ENCODE data around the gene PRDM7.

GRCh38 chr16:90023078-90023447 lies 54.1 kb downstream of the PRDM7 start:
- TF ChIP-seq, protein P1, sequence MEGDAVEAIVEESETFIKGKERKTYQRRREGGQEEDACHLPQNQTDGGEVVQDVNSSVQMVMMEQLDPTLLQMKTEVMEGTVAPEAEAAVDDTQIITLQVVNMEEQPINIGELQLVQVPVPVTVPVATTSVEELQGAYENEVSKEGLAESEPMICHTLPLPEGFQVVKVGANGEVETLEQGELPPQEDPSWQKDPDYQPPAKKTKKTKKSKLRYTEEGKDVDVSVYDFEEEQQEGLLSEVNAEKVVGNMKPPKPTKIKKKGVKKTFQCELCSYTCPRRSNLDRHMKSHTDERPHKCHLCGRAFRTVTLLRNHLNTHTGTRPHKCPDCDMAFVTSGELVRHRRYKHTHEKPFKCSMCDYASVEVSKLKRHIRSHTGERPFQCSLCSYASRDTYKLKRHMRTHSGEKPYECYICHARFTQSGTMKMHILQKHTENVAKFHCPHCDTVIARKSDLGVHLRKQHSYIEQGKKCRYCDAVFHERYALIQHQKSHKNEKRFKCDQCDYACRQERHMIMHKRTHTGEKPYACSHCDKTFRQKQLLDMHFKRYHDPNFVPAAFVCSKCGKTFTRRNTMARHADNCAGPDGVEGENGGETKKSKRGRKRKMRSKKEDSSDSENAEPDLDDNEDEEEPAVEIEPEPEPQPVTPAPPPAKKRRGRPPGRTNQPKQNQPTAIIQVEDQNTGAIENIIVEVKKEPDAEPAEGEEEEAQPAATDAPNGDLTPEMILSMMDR (IDR thresholded peaks at IDR 0.05; ENCODE audit: borderline replicate concordance, extremely low read depth, low read length, poor library complexity, severe bottlenecking) = no peak
- no peak for TF ChIP-seq EZH2 (IDR thresholded peaks at IDR 0.05; ENCODE audit: borderline replicate concordance, low read depth, low read length, severe bottlenecking)
